GM21737 (cell line): ENCODE measurements around the gene SLC6A13.
"Not testable (repeated sequence)": the region's sequence is repeated elsewhere in the genome, so short reads cannot be mapped to it uniquely, and the experiment has no call there.

Experiments
- ATAC-seq: cut with Tn5 transposase; IDR thresholded peaks from one replicate; pipeline ENCODE4 v1.9.1; 2021; ENCODE audit warnings: mild to moderate bottlenecking, moderate library complexity; ENCODE audit not compliant: unreplicated experiment

SLC6A13 gene

DNA sequence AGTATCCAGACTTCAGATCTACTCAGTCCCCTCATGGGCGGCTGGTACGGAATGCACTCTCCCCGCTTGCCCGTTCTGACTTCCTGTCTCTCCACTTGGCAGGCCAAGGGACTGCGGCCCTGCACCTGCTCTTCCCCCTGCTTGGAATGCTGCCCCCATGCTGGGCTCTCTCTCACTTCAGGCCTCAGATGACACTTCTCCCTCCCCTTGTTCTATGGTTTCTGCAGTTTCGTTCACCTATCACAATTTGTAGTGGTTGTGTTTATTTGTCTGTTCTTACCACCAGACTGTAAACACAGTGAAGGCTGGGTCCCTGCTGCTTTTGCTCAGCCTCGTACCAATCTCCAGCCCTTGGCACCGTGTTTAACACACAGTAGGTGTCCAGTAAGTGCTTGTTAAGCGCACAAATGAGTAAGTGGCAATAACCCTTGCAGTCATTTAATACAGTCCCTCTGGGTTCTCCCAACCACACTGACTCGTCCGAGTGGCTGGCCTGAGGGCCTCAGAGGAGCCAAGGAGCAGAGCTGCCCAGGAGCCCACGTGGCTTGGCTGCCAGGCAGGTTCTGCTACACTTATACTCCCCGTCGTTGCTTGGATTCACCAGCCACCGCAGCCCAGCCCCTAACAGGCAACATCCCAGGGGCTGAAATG, 60.4 kb downstream of the SLC6A13 start:
- no peak for ATAC-seq

DNA sequence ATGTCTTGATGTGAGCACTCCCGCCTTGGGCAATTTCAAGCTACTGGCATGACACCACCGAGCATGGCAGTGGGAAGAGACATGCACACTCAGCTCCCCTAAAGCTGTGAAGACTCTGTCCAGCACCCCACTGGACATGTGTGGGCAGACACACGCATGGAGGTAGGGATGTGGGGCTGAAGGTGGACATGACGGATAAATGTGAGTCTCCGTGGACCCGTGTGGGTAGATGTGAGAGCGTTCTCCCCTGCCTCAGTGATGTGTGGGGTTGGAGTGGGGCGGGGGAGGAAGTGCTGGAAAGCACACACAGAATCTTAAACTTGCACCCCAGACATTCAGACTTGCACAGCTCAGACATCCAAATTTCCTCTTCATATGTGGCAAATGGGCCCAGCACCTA, 61.3 kb downstream of the SLC6A13 start:
- ATAC-seq, result no peak

DNA sequence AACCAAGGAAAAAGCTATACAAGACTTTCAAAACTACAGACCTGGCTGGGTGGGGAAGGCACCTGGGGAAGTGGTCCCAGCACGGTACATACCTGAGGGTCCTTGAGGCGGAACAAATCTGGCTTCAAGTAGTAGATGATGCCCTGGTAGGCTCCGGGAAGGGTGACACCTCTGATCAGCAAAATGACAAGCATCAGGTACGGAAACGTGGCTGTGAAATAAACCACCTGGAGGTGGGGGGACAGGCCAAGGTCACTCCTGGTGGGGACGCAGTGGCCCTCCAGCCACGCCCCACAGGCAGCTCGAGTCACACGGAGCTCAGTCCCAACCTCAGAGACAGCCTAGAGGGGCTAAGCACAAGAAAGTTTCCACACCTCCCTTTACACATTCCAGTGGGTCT, 63.9 kb downstream of the SLC6A13 start:
- no peak for ATAC-seq

DNA sequence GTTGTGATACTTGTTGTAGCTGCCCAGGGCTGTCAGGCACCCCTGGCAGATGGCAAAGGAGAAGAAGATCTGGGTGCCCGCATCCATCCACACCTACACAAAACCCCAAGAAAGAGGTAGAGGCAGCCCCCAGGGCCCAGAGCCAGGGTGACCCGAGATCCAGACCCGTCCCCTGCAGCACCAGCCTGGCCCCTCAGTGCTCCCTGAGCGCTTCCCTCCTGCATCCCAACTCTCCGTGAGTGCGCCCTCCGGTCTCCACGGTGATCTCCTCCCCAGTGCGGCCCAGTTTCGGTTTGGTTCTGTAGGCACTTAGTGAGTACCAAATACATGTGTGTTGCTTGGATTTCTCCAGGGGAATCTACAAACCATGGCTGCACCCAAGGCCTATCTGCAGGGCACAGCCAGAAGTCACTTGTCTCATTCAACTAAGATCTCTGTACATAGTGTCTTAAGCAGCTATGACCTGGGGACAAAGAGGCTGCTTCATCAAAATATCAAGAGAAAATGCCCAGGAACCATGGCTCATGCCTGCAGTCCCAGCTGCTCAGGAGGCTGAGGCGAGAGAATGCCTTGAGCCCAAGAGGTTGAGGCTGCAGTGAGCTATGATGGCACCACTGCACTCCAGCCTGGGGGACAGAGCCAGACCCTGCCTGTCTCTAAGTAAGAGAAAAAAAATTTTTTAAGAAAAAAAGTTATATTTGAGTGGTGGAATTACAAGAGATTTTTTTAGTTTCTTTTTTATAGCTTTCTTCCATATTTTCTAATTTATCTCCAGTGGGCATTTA, 64.5 kb downstream of the SLC6A13 start:
- no peak for ATAC-seq

DNA sequence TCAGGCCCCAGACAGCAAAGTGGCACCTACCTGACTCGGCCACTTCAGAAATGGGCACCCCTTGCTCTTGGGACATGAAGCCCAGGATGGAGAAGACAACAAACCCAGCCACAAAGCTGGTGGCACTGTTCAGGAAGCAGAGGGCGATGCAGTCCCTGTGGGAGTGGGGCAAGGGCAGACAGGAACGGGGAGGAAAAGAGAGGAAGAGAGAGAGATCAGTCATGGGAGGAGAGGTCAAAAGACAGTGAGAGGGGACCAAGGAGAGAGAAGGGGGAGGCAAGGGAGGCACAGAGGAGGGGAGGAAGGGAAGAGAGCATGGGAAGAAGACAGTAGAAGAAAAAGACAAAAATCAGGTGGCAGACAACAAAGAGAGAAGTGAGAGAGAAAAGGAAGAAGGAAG, 65.3 kb downstream of the SLC6A13 start:
- no peak for ATAC-seq

DNA sequence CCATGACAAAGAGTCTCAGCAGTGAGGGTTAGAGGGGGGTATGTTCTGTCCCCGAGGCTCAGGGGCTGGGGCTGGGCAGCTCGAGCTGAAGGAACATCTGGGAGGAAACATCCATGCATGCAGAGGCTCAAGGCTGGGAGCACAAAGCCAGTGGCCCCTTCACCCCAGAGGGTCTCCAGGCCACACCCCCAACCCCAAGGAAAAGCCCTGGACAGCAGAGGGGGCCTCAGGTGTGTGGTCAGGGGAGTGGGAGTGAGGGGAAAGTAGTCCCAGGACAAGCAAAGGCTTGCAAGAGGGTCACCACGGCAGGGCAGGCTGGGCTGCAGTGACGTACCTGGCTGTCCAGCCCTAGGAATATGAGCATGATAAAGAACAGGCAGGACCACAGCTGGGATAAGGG, 66.2 kb downstream of the SLC6A13 start:
- ATAC-seq, result no peak

DNA sequence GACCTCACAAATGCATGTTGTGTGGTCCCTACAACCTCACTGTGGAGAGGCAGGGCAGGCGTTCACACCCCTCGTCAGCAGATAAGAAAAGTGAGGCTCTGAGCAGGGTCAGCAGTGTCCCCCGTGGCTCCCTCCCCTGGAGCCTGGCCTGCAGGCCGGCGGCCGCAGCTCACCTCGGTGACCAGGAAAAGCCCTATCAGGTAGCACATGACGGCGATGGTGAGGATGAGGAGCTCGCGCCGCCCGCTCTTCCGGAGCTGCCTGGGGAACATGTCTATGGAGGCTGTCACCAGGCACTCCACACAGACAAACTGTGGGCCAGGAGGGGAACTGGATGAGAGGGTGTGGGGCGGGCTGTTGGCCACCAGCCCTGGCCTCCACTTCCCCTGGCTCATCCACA, 66.7 kb downstream of the SLC6A13 start:
- ATAC-seq, result no peak

DNA sequence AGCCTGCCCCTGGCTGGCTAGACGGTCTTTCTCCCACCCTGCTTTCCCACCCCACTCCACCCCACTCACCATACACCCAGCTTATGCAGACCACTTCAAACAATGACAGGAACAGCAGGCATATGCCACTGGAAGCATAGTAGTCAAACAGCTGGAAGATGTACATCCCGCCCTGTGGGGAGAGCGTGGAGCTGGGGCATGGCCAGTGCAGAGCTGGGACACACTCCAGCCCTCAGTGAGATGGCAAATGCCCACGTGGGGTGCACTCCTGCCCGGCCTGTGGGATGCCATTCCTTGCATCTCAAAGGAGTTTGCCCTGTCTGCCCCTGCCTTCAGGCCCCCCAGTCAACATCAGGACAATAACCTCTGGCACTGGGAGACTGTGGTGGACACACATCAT, 67.5 kb downstream of the SLC6A13 start:
- no peak for ATAC-seq

DNA sequence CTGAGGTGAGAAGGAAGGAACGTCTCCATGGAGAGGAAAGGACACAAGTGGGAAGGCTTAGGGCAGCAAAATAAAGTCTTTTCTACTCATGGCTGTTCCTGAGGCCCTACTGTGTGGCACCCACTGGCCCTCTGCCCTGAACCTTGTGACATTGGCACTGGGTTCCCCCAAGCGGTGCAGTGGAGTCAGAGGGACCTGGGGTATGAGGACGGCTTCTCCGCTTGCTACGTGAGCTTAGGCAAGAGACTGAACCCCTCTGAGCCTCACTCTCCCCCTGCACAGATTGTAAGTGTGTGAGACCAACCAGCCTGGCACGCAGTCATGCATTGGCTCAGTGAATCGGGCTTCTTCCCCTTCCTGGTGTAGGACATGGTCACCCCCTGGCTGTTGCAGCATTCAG, 68.4 kb downstream of the SLC6A13 start:
- no peak for ATAC-seq

DNA sequence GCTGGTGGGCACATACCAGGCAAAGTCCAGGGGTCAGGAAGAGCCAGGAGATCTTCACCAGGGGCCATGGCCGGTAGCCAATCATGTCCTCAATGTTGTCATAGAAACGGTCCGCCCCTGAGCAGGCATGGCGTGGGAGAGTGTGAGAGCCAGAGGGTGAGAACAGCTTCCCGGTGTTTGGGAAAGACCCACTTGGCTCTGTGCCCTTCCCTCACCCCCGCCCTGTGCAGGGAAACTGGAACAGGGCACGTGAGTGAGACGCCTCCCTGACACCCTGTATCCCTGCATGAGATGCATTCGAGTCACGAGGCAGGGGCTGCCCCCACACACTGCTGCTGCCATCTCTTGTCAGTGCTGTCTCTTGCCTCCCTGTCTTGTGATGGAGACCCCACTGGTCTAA, 69.4 kb downstream of the SLC6A13 start:
- ATAC-seq, result no peak

DNA sequence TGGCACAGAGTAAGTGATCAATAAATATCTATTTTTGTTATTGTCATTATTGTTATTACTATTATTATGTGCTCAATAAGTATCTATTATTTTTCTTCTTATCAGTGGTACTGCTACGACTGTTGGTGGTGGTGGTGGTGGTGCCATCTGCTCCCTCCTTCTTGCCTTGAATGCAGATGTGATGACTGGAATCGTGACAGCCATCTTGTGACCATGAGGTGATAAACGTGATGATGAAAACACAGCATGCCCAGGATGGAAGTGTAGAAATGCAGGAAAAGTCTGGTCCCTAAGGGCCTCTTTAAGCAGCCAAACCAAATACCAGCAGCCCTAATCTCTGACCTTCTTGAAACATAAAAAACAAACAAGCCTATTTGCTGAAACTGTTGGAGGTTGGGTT, 71.1 kb downstream of the SLC6A13 start:
- ATAC-seq, result no peak

DNA sequence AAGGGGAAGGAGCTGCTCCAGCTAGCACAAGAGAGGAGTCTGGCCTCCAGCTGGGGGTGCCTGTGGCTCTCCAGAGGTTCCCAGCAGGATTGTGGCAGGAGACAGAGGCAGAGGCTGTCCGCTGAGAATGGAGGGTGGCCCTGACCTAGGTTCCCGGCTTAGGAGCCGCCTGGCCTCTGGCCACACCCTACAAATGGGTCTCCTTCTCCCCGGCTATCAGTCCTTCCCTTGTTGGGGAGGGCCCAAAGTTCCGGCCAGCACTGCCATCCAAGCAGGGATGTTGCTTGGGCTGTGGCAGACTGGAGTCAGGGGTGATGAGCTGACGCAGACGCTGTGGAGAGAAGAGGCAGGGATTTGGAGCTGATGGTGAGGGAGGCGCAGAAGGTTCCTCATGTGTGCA, 71.8 kb downstream of the SLC6A13 start:
- no peak for ATAC-seq

DNA sequence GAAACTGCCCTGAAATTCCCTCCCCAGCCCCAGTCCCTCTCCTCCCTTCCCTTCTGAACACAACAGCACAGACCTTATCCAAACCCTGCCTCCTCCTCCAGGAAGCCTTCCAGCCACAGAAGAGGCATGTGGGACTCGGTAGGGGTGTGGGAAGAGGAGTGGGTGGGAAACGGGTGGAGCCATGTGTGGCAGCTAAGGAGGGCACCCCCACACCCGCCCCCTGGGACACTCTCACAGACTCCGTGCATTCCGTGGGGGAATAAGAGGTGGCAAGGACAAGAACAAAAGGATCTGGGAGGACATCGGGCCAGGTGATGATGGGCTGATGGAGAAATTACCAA, 73.0 kb downstream of the SLC6A13 start:
- no peak for ATAC-seq

DNA sequence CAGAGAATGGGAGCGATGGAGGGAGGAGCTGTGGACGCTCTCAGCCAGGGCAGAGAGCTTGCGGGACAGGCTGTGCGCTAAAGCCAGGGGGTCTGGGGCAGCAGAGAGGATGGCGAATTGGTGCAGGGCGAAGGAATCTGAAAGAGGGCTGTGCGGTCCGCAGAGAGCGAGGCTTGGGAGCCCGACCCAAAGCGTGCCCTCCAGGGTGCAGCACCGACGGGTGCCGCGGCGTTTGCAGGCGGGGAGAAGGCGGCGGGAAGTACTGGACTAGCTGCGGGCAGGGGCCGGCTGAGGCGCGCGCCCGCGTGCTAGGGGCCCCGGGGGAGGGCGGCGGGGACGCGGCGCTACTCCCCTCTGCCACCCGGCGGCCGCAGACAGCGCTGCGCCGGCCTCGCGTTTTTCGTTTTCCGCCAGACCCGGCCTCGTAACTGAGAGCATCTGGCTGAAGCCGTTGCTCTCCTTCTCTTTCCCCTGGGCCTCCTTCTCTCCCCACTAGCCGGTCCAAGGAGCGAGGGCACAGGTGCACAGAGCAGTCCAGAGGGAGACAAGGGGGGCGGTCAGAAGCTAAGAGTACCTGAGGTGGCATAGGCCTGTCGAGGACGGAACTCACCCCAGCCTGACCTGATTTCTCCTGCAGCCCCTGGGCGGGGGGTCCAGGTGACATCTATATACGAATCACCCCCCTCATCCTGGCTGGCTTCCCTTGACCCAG, 73.6 kb downstream of the SLC6A13 start:
- ATAC-seq, result no peak

DNA sequence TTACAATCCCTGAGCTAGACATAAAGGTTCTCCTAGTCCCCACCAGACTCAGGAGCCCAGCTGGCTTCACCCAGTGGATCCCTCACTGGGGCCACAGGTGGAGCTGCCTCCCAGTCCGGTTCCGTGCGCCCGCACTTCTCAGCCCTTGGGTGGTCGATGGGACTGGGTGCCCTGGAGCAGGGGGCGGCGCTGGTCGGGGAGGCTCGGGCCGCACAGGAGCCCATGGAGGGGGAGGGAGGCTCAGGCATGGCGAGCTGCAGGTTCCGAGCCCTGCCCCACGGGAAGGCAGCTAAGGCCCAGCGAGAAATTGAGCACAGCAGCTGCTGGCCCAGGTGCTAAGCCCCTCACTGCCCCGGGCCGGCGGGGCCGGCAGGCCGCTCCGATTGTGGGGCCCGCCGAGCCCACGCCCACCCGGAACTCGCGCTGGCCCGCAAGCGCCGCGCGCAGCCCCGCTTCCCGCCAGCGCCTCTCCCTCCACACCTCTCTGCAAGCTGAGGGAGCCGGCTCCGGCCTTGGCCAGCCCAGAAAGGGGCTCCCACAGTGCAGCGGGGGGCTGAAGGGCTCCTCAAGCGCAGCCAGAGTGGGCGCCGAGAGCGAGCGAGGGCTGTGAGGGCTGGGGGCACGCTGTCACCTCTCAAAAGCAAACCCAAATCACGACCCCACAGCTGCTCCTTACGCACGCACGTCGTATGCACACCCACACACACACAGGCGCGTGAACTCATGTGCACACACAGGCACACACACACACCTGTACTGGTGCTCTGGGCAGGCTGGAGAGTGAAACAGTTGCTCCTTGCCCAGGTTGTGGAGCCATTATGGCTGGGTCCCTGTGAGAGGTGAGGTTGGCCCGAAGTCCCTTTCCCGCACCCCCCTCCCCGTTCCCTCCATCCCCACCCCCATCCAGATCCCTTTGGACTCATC, 74.4 kb downstream of the SLC6A13 start:
- not testable (repeated sequence) for ATAC-seq

DNA sequence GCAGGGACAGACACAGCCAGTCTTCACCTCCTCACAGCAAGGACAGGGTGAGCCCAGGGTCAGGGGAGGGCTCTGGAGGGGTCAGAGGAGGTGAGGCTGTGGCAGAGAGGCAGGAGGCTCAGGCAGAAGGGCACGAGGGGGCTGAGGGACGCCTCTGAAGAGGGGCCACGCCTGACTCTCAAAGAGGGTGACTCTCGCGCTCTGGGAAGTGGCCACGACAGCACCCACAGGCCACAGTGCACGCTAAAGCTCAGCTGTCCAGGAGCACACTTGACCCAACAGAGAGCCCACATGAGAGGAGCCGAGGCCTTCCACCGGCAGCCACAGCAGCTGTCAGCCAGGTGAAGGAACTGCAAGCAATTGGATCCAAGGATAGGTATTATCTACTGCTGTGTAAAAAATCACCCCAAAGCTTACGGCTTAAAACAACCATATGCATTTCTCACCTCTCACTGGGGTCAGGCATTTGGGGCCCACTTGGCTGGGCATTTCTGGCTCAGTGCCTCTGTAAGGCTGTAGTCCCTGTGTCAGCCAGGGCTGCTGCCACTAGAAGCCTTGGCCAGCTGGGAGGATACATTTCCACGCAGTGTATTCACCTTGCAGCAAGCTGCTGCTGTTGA, 76.5 kb downstream of the SLC6A13 start:
- no peak for ATAC-seq

DNA sequence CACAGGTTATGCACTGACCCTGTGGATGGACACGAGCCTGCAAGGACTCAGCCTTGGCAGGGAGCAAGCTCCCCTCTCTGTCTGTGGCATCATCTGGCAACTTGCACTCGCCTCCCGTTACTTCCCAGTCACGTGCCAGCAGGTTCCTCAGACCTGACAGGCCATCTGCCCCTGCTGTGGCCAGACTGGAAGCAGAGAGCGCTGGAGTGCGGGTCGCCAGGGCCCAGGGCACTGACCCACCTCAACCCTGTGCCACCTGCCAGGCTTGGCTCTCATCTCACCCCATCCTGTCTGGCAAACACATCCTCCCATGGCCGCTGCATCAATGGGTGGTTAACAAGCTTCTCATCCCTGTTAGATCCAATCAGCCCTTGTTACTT, 77.1 kb downstream of the SLC6A13 start:
- ATAC-seq, result no peak

DNA sequence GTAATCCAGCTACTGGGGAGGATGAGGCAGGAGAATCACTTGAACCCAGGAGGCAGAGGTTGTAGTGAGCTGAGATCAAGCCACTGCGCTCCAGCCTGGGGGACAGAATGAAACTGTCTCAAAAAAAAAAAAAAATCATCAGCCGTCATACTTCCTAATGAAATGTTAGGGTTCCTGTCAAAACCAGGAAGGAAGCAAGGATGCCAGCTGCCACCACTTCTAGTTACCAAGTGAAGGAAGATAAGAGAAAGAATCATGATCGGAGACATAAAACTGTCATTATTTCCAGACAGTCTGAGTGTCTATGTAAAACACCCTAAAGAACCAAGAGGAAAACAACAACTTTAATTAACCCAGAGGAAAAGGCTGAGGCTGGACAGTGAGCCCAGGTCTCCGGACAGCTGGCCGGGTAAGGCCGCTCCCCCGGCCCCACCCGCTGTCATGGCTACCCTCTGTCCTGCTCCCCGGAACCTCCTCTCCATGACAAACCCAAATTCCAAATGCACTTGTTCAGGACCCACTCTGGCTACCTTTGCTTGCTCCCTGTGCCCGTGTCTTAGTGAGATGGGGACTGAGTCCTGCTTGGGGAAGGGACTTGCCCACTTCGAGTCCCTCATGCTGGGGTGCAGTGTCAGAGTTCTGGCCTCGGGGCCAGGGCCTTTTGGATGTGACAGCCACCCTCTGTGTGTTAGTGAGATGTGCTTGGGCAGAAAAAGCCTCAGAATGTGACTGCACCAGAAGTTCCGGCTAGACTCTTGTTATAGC, 77.6 kb downstream of the SLC6A13 start:
- ATAC-seq, result no peak

DNA sequence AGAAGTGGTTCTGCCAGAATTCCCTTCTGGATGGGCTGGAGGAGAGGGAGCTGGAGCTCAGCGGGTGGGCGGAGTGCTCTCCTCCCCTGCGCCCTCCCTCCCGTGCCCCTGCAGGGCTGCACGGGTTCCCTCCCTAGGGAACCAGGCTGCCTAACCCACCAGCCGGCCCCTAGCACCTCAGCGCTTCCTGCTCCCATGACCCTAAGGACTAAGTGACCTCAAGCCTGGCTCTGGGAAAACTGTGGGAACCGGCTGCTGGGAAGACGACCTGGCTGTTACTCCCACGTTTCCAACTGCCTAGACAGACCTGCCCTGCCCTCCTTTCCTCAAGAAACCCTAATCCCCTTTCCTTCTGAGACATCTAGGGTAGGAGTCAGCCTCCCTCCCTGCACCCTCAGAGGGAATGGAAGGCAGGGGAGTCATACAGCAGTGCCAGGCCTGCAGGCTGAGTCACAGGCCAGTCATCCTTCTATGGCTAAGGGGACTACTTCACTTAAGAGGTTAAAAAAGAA, 80.2 kb downstream of the SLC6A13 start:
- no peak for ATAC-seq

DNA sequence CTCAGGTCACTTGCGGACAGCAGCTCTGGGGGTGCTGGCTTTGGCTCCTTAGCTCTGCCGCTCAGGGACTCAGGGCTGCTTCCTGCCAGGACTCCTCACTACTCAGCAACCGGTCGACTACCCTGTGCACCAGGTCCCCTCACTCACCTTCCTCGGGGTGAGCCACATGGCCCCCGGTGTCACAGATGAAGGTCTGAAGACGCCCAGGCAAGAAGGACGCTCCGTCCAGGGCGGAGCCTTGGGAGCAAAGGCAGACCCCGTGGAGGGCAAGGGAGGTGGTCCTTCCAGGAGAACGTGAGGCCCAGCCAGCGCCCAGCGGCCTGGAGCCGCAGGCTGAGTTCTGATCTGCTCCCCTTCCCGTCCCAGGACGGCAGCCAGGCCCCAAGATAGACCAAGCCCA, 80.7 kb downstream of the SLC6A13 start:
- ATAC-seq, result no peak
